OCI-LY3 (cell line): ENCODE results near the gene HSD11B2.

Experiments used
- H2AFZ ChIP-seq: fragments of 200-600, 300-600 bp; shearing (Covaris generic); 2 replicates; pipeline ENCODE4 v1.6.0; 2014; ENCODE audit warnings: antibody characterized with exemption, low read depth, low read length
- H3K27ac ChIP-seq: fragments of 200-600, 300-600 bp; sonication (generic); 2 replicates; pipeline ENCODE4 v1.5.1; 2014; ENCODE audit warnings: mild to moderate bottlenecking, low read length, moderate library complexity, mixed read lengths
- H3K27me3 ChIP-seq: fragments of 200-600, 300-600 bp; sonication (generic); 2 replicates; pipeline ENCODE4 v1.6.1; 2014; ENCODE audit warnings: low read depth, low read length, mixed read lengths
- H3K36me3 ChIP-seq: fragments of 200-600, 300-600 bp; sonication (generic); replicated peaks from 2 replicates; pipeline ENCODE3; 2014; ENCODE audit warnings: low read depth, low read length, mixed read lengths
- H3K4me1 ChIP-seq: fragments of 300-600, 200-600 bp; sonication (generic); 2 replicates; pipeline ENCODE4 v1.6.1; 2014; ENCODE audit warnings: low read length, mixed read lengths
- H3K4me2 ChIP-seq: fragments of 200-600, 300-600 bp; sonication (generic); 2 replicates; pipeline ENCODE4 v1.6.1; 2014; ENCODE audit warnings: low read length, mixed read lengths
- H3K4me3 ChIP-seq: fragments of 300-600, 200-600 bp; sonication (generic); 2 replicates; pipeline ENCODE4 v1.5.1; 2014; ENCODE audit warnings: antibody characterized with exemption, mild to moderate bottlenecking, low read length, moderate library complexity
- H3K79me2 ChIP-seq: fragments of 300-600, 200-600 bp; shearing (Covaris generic); 2 replicates; pipeline ENCODE4 v1.6.1; 2014; ENCODE audit warnings: mild to moderate bottlenecking, low read length, mixed read lengths
- H3K9ac ChIP-seq: fragments of 300-600, 200-600 bp; shearing (Covaris generic); 2 replicates; pipeline ENCODE4 v1.6.0; 2014; ENCODE audit warnings: mild to moderate bottlenecking, low read length, moderate library complexity
- H3K9me3 ChIP-seq: fragments of 200-600, 300-600 bp; shearing (Covaris generic); 2 replicates; pipeline ENCODE4 v1.6.1; 2014; ENCODE audit warnings: low read length, mixed read lengths; ENCODE audit not compliant: insufficient read depth
- H4K20me1 ChIP-seq: fragments of 200-600, 300-600 bp; sonication (generic); 2 replicates; pipeline ENCODE4 v1.6.1; 2016; ENCODE audit warnings: low read length, mixed read lengths; ENCODE audit not compliant: insufficient read depth
- CTCF ChIP-seq: fragments of 200-600, 300-600 bp; sonication (generic); IDR thresholded peaks from 2 replicates; pipeline ENCODE4 v1.5.1; 2014; ENCODE audit warnings: antibody characterized with exemption, low read length, low read depth
- EZH2phosphoT487 ChIP-seq: fragments of 200-600 bp; shearing (Covaris generic); IDR thresholded peaks from 2 replicates; pipeline ENCODE4 v1.6.1; 2018; ENCODE audit warnings: antibody characterized with exemption, mixed run types, low read depth

The HSD11B2 gene

GRCh38 chr16:67477960-67478554 lies 47.1 kb downstream of the HSD11B2 start:
- Histone ChIP-seq H3K9me3 (no peaks in the 10 kb centered on the region), H3K79me2 (peaks cover 73% of the 10 kb centered on the region), H2AFZ (no peak overlapping the region), H3K36me3 (peaks cover 2% of the 10 kb centered on the region), H3K4me1 (peaks cover 14% of the 10 kb centered on the region), H4K20me1 (peaks cover 6% of the 10 kb centered on the region; the same call in 1 of the 2 replicates), H3K4me2 (no peak overlapping the region), H3K4me3 (no peak overlapping the region), H3K9ac (no peak overlapping the region), H3K27ac (no peak overlapping the region), H3K27me3 (no peaks in the 10 kb centered on the region)
- TF ChIP-seq CTCF (no peak), EZH2phosphoT487 (no peak)

GRCh38 chr16:67480833-67481560 lies 50.1 kb downstream of the HSD11B2 start, which contains the start of gene ATP6V0D1:
Gene ATP6V0D1, minus strand, starts transcription at chr16:67481157. Its CDS starts 71 bp downstream, at chr16:67481086.
- no peaks in the 10 kb centered on the region for H3K27me3 ChIP-seq
- H3K4me1 ChIP-seq: peaks cover 14% of the 10 kb centered on the region
- peak within 1 kb of the TSS; percentile 73 for H2AFZ ChIP-seq
- TF ChIP-seq EZH2phosphoT487 (no peak), CTCF (peak; percentile 71)
- peak within 1 kb of the TSS; percentile 92 for H3K9ac ChIP-seq
- H3K27ac ChIP-seq: peak within 1 kb of the TSS; percentile 82
- no peaks in the 10 kb centered on the region for H3K9me3 ChIP-seq
- peaks cover 55% of the 10 kb centered on the region for H3K79me2 ChIP-seq
- peaks cover 6% of the 10 kb centered on the region; the same call in 1 of the 2 replicates for H4K20me1 ChIP-seq
- peaks cover 13% of the 10 kb centered on the region for H3K36me3 ChIP-seq
- peak within 1 kb of the TSS; percentile 100 for H3K4me2 ChIP-seq
- H3K4me3 ChIP-seq: peak within 1 kb of the TSS; percentile 99

- peak overlapping the region; percentile 82 for H3K4me3 ChIP-seq
- H3K27me3 ChIP-seq: no peaks in the 10 kb centered on the region
- peaks cover 14% of the 10 kb centered on the region for H3K4me1 ChIP-seq
- H3K79me2 ChIP-seq: peaks cover 51% of the 10 kb centered on the region
- peaks cover 17% of the 10 kb centered on the region for H3K36me3 ChIP-seq
- H3K27ac ChIP-seq: peak overlapping the region; percentile 80
- peak overlapping the region; percentile 93 for H3K4me2 ChIP-seq
- H2AFZ ChIP-seq: peak overlapping the region; percentile 22
- H4K20me1 ChIP-seq: no peaks in the 10 kb centered on the region
- H3K9me3 ChIP-seq: no peaks in the 10 kb centered on the region
- H3K9ac ChIP-seq: peak overlapping the region; percentile 92
- no peak for TF ChIP-seq EZH2phosphoT487
- TF ChIP-seq CTCF: no peak
These were observed 50.8 kb downstream of the HSD11B2 start for GRCh38 chr16:67481561-67482232.
